ENCODE measurements around the gene NXT2.

Gene NXT2

DNA sequence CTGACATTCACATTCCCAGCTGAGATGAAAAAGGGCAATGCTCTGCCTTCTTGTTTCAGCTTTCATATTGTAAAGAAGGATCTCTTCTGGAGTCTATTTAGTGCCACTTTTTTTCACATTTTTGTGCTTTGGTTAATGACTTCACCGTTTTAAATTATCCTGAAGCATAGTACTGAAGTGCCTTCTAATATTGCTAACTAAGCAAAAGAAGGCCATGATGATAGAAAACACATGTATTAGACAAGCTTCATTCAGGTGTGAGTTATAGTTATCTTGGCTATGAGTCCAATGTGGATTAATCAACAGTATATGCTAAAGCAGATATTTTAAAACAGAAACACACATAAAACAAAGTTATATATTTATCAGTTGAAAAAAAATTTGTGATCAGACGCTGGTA lies 40.4 kb downstream of the NXT2 start:
- TF ChIP-seq ZBTB7A (IDR thresholded peaks at IDR 0.05; ENCODE audit: low read depth) (no peak), CREB1 (IDR thresholded peaks at IDR 0.05; ENCODE audit: low read depth) (no peak), TCF12 (IDR thresholded peaks at IDR 0.05; ENCODE audit: low read depth) (no peak), NFIC (IDR thresholded peaks at IDR 0.05) (no peak), EGR1 (IDR thresholded peaks at IDR 0.05) (no peak), TEAD4 (IDR thresholded peaks at IDR 0.05) (no peak), RAD21 (IDR thresholded peaks at IDR 0.05; ENCODE audit: low read depth) (no peak), CEBPB (IDR thresholded peaks at IDR 0.05) (no peak), YY1 (IDR thresholded peaks at IDR 0.05; ENCODE audit: low read depth) (no peak), EP300 (IDR thresholded peaks at IDR 0.05; ENCODE audit: borderline replicate concordance) (no peak), TAF1 (IDR thresholded peaks at IDR 0.05; ENCODE audit: low read depth) (no peak), FOXM1 (IDR thresholded peaks at IDR 0.05; ENCODE audit: borderline replicate concordance, low read depth) (no peak)
- TF ChIP-seq, protein P1, sequence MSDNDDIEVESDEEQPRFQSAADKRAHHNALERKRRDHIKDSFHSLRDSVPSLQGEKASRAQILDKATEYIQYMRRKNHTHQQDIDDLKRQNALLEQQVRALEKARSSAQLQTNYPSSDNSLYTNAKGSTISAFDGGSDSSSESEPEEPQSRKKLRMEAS (IDR thresholded peaks at IDR 0.05): no peak
- TF ChIP-seq, protein P2, sequence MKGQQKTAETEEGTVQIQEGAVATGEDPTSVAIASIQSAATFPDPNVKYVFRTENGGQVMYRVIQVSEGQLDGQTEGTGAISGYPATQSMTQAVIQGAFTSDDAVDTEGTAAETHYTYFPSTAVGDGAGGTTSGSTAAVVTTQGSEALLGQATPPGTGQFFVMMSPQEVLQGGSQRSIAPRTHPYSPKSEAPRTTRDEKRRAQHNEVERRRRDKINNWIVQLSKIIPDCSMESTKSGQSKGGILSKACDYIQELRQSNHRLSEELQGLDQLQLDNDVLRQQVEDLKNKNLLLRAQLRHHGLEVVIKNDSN (IDR thresholded peaks at IDR 0.05): no peak
- TF ChIP-seq, protein P3, sequence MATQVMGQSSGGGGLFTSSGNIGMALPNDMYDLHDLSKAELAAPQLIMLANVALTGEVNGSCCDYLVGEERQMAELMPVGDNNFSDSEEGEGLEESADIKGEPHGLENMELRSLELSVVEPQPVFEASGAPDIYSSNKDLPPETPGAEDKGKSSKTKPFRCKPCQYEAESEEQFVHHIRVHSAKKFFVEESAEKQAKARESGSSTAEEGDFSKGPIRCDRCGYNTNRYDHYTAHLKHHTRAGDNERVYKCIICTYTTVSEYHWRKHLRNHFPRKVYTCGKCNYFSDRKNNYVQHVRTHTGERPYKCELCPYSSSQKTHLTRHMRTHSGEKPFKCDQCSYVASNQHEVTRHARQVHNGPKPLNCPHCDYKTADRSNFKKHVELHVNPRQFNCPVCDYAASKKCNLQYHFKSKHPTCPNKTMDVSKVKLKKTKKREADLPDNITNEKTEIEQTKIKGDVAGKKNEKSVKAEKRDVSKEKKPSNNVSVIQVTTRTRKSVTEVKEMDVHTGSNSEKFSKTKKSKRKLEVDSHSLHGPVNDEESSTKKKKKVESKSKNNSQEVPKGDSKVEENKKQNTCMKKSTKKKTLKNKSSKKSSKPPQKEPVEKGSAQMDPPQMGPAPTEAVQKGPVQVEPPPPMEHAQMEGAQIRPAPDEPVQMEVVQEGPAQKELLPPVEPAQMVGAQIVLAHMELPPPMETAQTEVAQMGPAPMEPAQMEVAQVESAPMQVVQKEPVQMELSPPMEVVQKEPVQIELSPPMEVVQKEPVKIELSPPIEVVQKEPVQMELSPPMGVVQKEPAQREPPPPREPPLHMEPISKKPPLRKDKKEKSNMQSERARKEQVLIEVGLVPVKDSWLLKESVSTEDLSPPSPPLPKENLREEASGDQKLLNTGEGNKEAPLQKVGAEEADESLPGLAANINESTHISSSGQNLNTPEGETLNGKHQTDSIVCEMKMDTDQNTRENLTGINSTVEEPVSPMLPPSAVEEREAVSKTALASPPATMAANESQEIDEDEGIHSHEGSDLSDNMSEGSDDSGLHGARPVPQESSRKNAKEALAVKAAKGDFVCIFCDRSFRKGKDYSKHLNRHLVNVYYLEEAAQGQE (IDR thresholded peaks at IDR 0.05; ENCODE audit: low read depth): no peak

GRCh38 chrX:109578916-109579315 lies 42.3 kb downstream of the NXT2 start:
- TF ChIP-seq EGR1 (IDR thresholded peaks at IDR 0.05) (no peak), TCF12 (IDR thresholded peaks at IDR 0.05; ENCODE audit: low read depth) (no peak), EP300 (IDR thresholded peaks at IDR 0.05; ENCODE audit: borderline replicate concordance) (no peak), CREB1 (IDR thresholded peaks at IDR 0.05; ENCODE audit: low read depth) (no peak), CEBPB (IDR thresholded peaks at IDR 0.05) (no peak), FOXM1 (IDR thresholded peaks at IDR 0.05; ENCODE audit: borderline replicate concordance, low read depth) (no peak), YY1 (IDR thresholded peaks at IDR 0.05; ENCODE audit: low read depth) (no peak), TAF1 (IDR thresholded peaks at IDR 0.05; ENCODE audit: low read depth) (no peak), RAD21 (IDR thresholded peaks at IDR 0.05; ENCODE audit: low read depth) (no peak), ZBTB7A (IDR thresholded peaks at IDR 0.05; ENCODE audit: low read depth) (no peak), TEAD4 (IDR thresholded peaks at IDR 0.05) (no peak), NFIC (IDR thresholded peaks at IDR 0.05) (no peak)
- TF ChIP-seq, protein P1 (IDR thresholded peaks at IDR 0.05): no peak
- TF ChIP-seq, protein P3 (IDR thresholded peaks at IDR 0.05; ENCODE audit: low read depth): no peak
- TF ChIP-seq, protein P2 (IDR thresholded peaks at IDR 0.05): no peak

DNA sequence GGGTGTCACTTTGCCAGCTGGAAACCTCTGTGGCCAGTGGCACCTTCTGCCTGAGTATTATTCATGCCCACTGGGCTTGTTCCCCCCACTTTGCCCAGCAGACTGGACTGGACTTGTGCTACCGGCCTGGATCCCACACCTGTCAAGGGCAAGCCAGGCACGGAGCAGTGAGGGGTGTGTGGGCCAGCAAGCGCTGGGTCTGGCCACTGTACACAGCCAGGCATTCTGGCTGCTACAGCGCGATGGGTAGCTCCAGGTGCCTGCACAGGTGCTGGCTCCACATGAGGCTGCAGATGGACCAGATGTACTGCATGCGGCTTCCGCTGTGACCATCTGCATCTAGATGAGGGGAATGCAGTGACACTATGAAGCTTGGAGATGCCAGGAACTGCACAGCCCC lies 48.8 kb downstream of the NXT2 start:
- TF ChIP-seq FOXM1 (IDR thresholded peaks at IDR 0.05; ENCODE audit: borderline replicate concordance, low read depth) (no peak), CREB1 (IDR thresholded peaks at IDR 0.05; ENCODE audit: low read depth) (no peak), TEAD4 (IDR thresholded peaks at IDR 0.05) (no peak), CEBPB (IDR thresholded peaks at IDR 0.05) (no peak), EGR1 (IDR thresholded peaks at IDR 0.05) (no peak), YY1 (IDR thresholded peaks at IDR 0.05; ENCODE audit: low read depth) (no peak), ZBTB7A (IDR thresholded peaks at IDR 0.05; ENCODE audit: low read depth) (no peak), TCF12 (IDR thresholded peaks at IDR 0.05; ENCODE audit: low read depth) (no peak), TAF1 (IDR thresholded peaks at IDR 0.05; ENCODE audit: low read depth) (no peak), NFIC (IDR thresholded peaks at IDR 0.05) (no peak), RAD21 (IDR thresholded peaks at IDR 0.05; ENCODE audit: low read depth) (no peak), EP300 (IDR thresholded peaks at IDR 0.05; ENCODE audit: borderline replicate concordance) (no peak)
- TF ChIP-seq, protein P3 (IDR thresholded peaks at IDR 0.05; ENCODE audit: low read depth): no peak
- TF ChIP-seq, protein P2 (IDR thresholded peaks at IDR 0.05): no peak
- TF ChIP-seq, protein P1 (IDR thresholded peaks at IDR 0.05): no peak

Data from Ishikawa (cell line).